ENCODE measurements around the gene SRP9. TPM values are rescaled to one million over a fixed set of nuclear protein-coding genes. Genes with fewer than 3 reads are reported as not detected.
A peak's percentile ranks its signal among the peaks of the same experiment; 100 is the strongest.

SRP9 gene
- polyA plus RNA-seq, 1 donor (not counting 4 experiments of a cell fraction or from before 2014, with no cell fraction given), result 441 TPM

DNA sequence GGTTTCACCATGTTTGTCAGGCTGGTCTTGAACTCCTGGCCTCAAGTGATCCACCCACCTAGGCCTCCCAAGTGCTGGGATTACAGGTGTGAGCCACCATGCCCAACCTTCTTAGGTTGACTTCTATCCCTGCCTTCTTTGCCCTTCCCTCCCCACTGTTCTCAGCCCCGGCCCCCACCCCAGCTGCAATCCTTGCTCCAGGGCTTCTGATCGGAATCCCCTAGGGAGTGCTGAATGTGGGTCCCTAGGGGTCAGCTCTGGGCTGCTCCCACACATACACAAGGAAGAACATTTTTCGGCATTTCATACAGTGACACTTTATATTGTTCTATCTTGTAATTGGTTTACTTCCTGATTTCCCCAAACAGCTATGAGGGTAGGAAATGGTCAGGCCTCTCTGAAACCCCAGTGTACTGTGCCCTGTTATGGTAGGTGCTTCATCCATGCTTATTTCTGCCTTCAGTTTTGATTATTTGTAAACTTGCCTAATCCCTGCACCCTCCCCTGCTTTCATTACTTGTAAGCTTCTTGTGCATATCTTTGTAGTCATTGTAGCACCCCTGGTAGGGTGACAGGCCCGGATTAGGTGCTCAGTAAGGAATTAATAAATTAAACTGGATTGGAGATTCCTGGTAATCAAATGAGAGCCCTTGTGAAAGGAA, 5.8 kb upstream of the SRP9 start:
- TF ChIP-seq CTCF (optimal IDR thresholded peaks at IDR 0.05 in 1 of 3, IDR thresholded peaks at IDR 0.05 in 1 of 3, conservative IDR thresholded peaks at IDR 0.05 in 1 of 3; ENCODE audit: extremely low read depth in 1 of 3, insufficient read depth in 2 of 3, low read length in 3 of 3) (no peak), EZH2 (IDR thresholded peaks at IDR 0.05; ENCODE audit: low read length) (no peak)
- dilution Hi-C loops (cut with MboI; ENCODE audit: extremely low pct_ligation_motif_present, low sequenced_read_pairs), result no loop called here

GRCh38 chr1:225772323-225772768, 5.3 kb upstream of the SRP9 start:
- Histone ChIP-seq H3K36me3 (ENCODE audit: control insufficient read depth in 2 of 2, extremely low read depth in 1 of 2, insufficient read depth in 2 of 2, low read length in 2 of 2) (no peaks in the 10 kb centered on the region), H3K27me3 (ENCODE audit: control insufficient read depth, extremely low read depth, insufficient read depth, low read length) (no peaks in the 10 kb centered on the region), H3K9me3 (ENCODE audit: control insufficient read depth, low read depth, low read length) (no peaks in the 10 kb centered on the region), H3K4me2 (ENCODE audit: control insufficient read depth, extremely low read depth, insufficient read depth, low read depth, low read length) (peak overlapping the region; percentile 47), H3K79me2 (ENCODE audit: control insufficient read depth, insufficient read depth, low read length) (no peaks in the 10 kb centered on the region), H4K20me1 (ENCODE audit: control insufficient read depth, extremely low read depth, insufficient read depth, low read length) (no peaks in the 10 kb centered on the region), H3K27ac (ENCODE audit: control insufficient read depth, insufficient read depth, low read length) (no peak overlapping the region), H3K4me3 (ENCODE audit: control insufficient read depth in 2 of 3, extremely low read depth in 1 of 3, insufficient read depth in 2 of 3, low read depth in 1 of 3, low read length in 3 of 3) (peak overlapping the region in 1 of 3 experiments; percentile 30), H3K9me1 (ENCODE audit: control insufficient read depth, extremely low read depth, insufficient read depth, low read length) (no peaks in the 10 kb centered on the region), H3K4me1 (ENCODE audit: control insufficient read depth, extremely low read depth, insufficient read depth, low read length) (peaks cover 26% of the 10 kb centered on the region), H3K9ac (ENCODE audit: control insufficient read depth, extremely low read depth, insufficient read depth, low read length) (peak overlapping the region; percentile 24), H2AFZ (ENCODE audit: control insufficient read depth, low read length) (peak overlapping the region; percentile 27)
- FAIRE-seq (peak; percentile 92), DNase-seq (ENCODE audit: low read depth, low spot score) (no peak)
- TF ChIP-seq CTCF (optimal IDR thresholded peaks at IDR 0.05 in 1 of 3, IDR thresholded peaks at IDR 0.05 in 1 of 3, conservative IDR thresholded peaks at IDR 0.05 in 1 of 3; ENCODE audit: extremely low read depth in 1 of 3, insufficient read depth in 2 of 3, low read length in 3 of 3) (peak; percentile 87 to 99 (median 95)), EZH2 (IDR thresholded peaks at IDR 0.05; ENCODE audit: low read length) (no peak)
- dilution Hi-C loops (cut with MboI; ENCODE audit: extremely low pct_ligation_motif_present, low sequenced_read_pairs), result no loop called here

More for the DNA sequence above, 5.8 kb upstream of the SRP9 start:
- Histone ChIP-seq H3K27ac (ENCODE audit: control insufficient read depth, insufficient read depth, low read length) (no peak overlapping the region), H3K36me3 (ENCODE audit: control insufficient read depth in 2 of 2, extremely low read depth in 1 of 2, insufficient read depth in 2 of 2, low read length in 2 of 2) (no peaks in the 10 kb centered on the region), H3K9me3 (ENCODE audit: control insufficient read depth, low read depth, low read length) (no peaks in the 10 kb centered on the region), H3K9ac (ENCODE audit: control insufficient read depth, extremely low read depth, insufficient read depth, low read length) (no peak overlapping the region), H3K4me2 (ENCODE audit: control insufficient read depth, extremely low read depth, insufficient read depth, low read depth, low read length) (no peak overlapping the region), H4K20me1 (ENCODE audit: control insufficient read depth, extremely low read depth, insufficient read depth, low read length) (no peaks in the 10 kb centered on the region), H3K9me1 (ENCODE audit: control insufficient read depth, extremely low read depth, insufficient read depth, low read length) (no peaks in the 10 kb centered on the region), H3K79me2 (ENCODE audit: control insufficient read depth, insufficient read depth, low read length) (no peaks in the 10 kb centered on the region), H3K4me3 (ENCODE audit: control insufficient read depth in 2 of 3, extremely low read depth in 1 of 3, insufficient read depth in 2 of 3, low read depth in 1 of 3, low read length in 3 of 3) (no peak overlapping the region), H2AFZ (ENCODE audit: control insufficient read depth, low read length) (peak overlapping the region; percentile 27), H3K27me3 (ENCODE audit: control insufficient read depth, extremely low read depth, insufficient read depth, low read length) (no peaks in the 10 kb centered on the region), H3K4me1 (ENCODE audit: control insufficient read depth, extremely low read depth, insufficient read depth, low read length) (peaks cover 32% of the 10 kb centered on the region)
- FAIRE-seq (no peak), DNase-seq (ENCODE audit: low read depth, low spot score) (no peak)
